IMR-90 (cell line): ENCODE results near the gene MIA2. TPM values are rescaled to one million over a fixed set of nuclear protein-coding genes. Genes with fewer than 3 reads are reported as not detected.

Experiments
- ATAC-seq: fragments of 200-7000 bp; cut with Tn5 transposase; 2 replicates; pipeline ENCODE4 v1.9.1; 2020; ENCODE audit warnings: low read depth, mild to moderate bottlenecking, moderate library complexity
- BruUV-seq: library from RNA; stranded (reverse); fragments of 400-500 nt; replicated peaks from 2 replicates; lab custom pipeline; 2021; lab: Mats Ljungman, UMichigan
- CTCF ChIA-PET: fragments of 300-600 bp; formaldehyde crosslinking; extraction: SDS; loops from one replicate; lab custom pipeline; 2021; ENCODE audit warnings: antibody characterized with exemption; lab: Yijun Ruan, JAX
- POLR2A ChIA-PET: fragments of 300-600 bp; sonication (Branson Sonifier 250); formaldehyde crosslinking; loops from one replicate; lab custom pipeline; 2022; ENCODE audit warnings: antibody characterized with exemption; ENCODE audit not compliant: unreplicated experiment; lab: Charles Lee
- DNase-seq: peaks from one replicate; pipeline ENCODE4 v3.0.0; 2013
- H2AFZ ChIP-seq: replicated peaks from 2 replicates; pipeline ENCODE3; 2013; ENCODE audit warnings: low read length, mild to moderate bottlenecking; ENCODE audit not compliant: poor library complexity
- H2AK5ac ChIP-seq: 2 replicates; pipeline ENCODE4 v1.6.1; 2013; ENCODE audit warnings: low read depth, low read length, inconsistent platforms
- H2AK9ac ChIP-seq: replicated peaks from 2 replicates; pipeline ENCODE3; 2013; ENCODE audit warnings: mild to moderate bottlenecking, low read depth, low read length, moderate library complexity; ENCODE audit not compliant: poor library complexity
- H2BK120ac ChIP-seq: 2 replicates; pipeline ENCODE4 v1.6.1; 2013; ENCODE audit warnings: low read depth, low read length, inconsistent platforms
- H2BK15ac ChIP-seq: 3 replicates; pipeline ENCODE4 v1.6.1; 2013; ENCODE audit warnings: low read depth, low read length, inconsistent platforms
- H2BK20ac ChIP-seq: 2 replicates; pipeline ENCODE4 v1.6.1; 2013; ENCODE audit warnings: low read depth, mild to moderate bottlenecking, inconsistent platforms, low read length, moderate library complexity
- H2BK5ac ChIP-seq: 2 replicates; pipeline ENCODE4 v1.6.1; 2013; ENCODE audit warnings: mild to moderate bottlenecking, low read depth, low read length, inconsistent platforms; ENCODE audit not compliant: poor library complexity, severe bottlenecking
- H3K14ac ChIP-seq: replicated peaks from 2 replicates; pipeline ENCODE4 v1.6.1; 2013; ENCODE audit warnings: low read depth, low read length, inconsistent platforms
- H3K18ac ChIP-seq: 2 replicates; pipeline ENCODE4 v1.6.1; 2013; ENCODE audit warnings: low read depth, low read length, control low read depth
- H3K23ac ChIP-seq: 2 replicates; pipeline ENCODE4 v1.6.1; 2013; ENCODE audit warnings: low read depth, low read length, inconsistent platforms
- H3K27ac ChIP-seq: 2 replicates; pipeline ENCODE4 v1.5.1; 2013; ENCODE audit warnings: mild to moderate bottlenecking, control low read depth, low read length; ENCODE audit not compliant: insufficient read depth
- H3K27me3 ChIP-seq: 2 replicates; pipeline ENCODE4 v1.6.1; 2013; ENCODE audit warnings: low read length; ENCODE audit not compliant: control insufficient read depth, insufficient read depth
- H3K36me3 ChIP-seq: 2 replicates; pipeline ENCODE4 v1.6.1; 2013; ENCODE audit warnings: low read length, mixed read lengths; ENCODE audit not compliant: control insufficient read depth, insufficient read depth
- H3K4ac ChIP-seq: 2 replicates; pipeline ENCODE4 v1.6.1; 2013; ENCODE audit warnings: low read depth, low read length, inconsistent platforms
- H3K4me1 ChIP-seq: 2 replicates; pipeline ENCODE4 v1.6.1; 2013; ENCODE audit warnings: low read length, mixed read lengths; ENCODE audit not compliant: control insufficient read depth, insufficient read depth
- H3K4me2 ChIP-seq: 2 replicates; pipeline ENCODE4 v1.6.1; 2013; ENCODE audit warnings: low read depth, mild to moderate bottlenecking, control low read depth, low read length, moderate library complexity
- H3K4me3 ChIP-seq: 2 replicates; pipeline ENCODE4 v1.5.1; 2013; ENCODE audit warnings: low read depth, mild to moderate bottlenecking, control low read depth, low read length, moderate library complexity; ENCODE audit not compliant: insufficient read depth
- H3K56ac ChIP-seq: 2 replicates; pipeline ENCODE4 v1.6.1; 2013; ENCODE audit warnings: low read length, inconsistent platforms; ENCODE audit not compliant: insufficient read depth; ENCODE audit errors: extremely low read depth
- H3K79me1 ChIP-seq, 2 experiments: 2 replicates each; pipeline ENCODE4 v1.6.1; 2013; ENCODE audit warnings: low read length in 2 of 2, inconsistent platforms in 1 of 2, low read depth in 1 of 2
- H3K9ac ChIP-seq: 2 replicates; pipeline ENCODE4 v1.6.1; 2013; ENCODE audit warnings: low read depth, low read length, control low read depth
- H3K9me1 ChIP-seq: 2 replicates; pipeline ENCODE4 v1.6.1; 2013; ENCODE audit warnings: low read length, inconsistent platforms; ENCODE audit not compliant: insufficient read depth
- H3K9me3 ChIP-seq: 2 replicates; pipeline ENCODE4 v1.6.1; 2013; ENCODE audit warnings: low read length; ENCODE audit not compliant: control insufficient read depth, insufficient read depth
- H4K20me1 ChIP-seq: 2 replicates; pipeline ENCODE4 v1.6.1; 2013; ENCODE audit warnings: low read length, inconsistent platforms; ENCODE audit not compliant: insufficient read depth
- H4K5ac ChIP-seq: 2 replicates; pipeline ENCODE4 v1.6.1; 2013; ENCODE audit warnings: mild to moderate bottlenecking, low read depth, low read length, control low read depth
- H4K8ac ChIP-seq, 2 experiments: 2 replicates each; pipeline ENCODE4 v1.6.1; 2013; ENCODE audit warnings: low read depth in 2 of 2, low read length in 2 of 2, control low read depth in 1 of 2, inconsistent platforms in 1 of 2
- H4K91ac ChIP-seq: 2 replicates; pipeline ENCODE4 v1.6.1; 2013; ENCODE audit warnings: low read depth, low read length, inconsistent platforms; ENCODE audit not compliant: insufficient read depth
- POLR2A ChIP-seq: IDR thresholded peaks from 2 replicates; pipeline ENCODE4 v1.6.1; 2012; ENCODE audit warnings: mild to moderate bottlenecking, low read depth, low read length
- RAD21 ChIP-seq: IDR thresholded peaks from 2 replicates; pipeline ENCODE4 v1.6.1; 2012; ENCODE audit warnings: low read length, improper control_type of control experiment
- WGBS, 2 experiments: methylation state at CpG; one replicate each; pipeline versions ENCODE4 v1.1.5 to v1.1.7; 2013; ENCODE audit warnings: missing lambda C conversion rate in 2 of 2; ENCODE audit not compliant: insufficient read length in 1 of 2; ENCODE audit errors: extremely low coverage in 2 of 2; 5-methylcytosine and 5-hydroxymethylcytosine counted together
- dilution Hi-C: fragments of 300-500 bp; cut with HindIII; formaldehyde crosslinking; loops from one replicate; pipeline ENCODE4 v1.14.3; 2018; ENCODE audit warnings: low sequenced_read_pairs; ENCODE audit not compliant: unreplicated experiment
- in situ Hi-C: fragments of 300-500 bp; cut with MboI; formaldehyde crosslinking; loops from 3 replicates; pipeline ENCODE4 v1.14.3; 2019; ENCODE audit warnings: low sequenced_read_pairs, inconsistent platforms, mixed read lengths
- intact Hi-C: fragments of 100-400 bp; cut with micrococcal nuclease; formaldehyde crosslinking; loops from 2 replicates; pipeline ENCODE4 v1.10.0; 2022
- polyA plus RNA-seq, 3 experiments: library from polyadenylated mRNA; depleted of rRNA; stranded (reverse); fragments of >200 nt; gene quantifications; 2 replicates each; pipeline ENCODE4 v1.2.3, GENCODE V29; 2012; ENCODE audit warnings: low replicate concordance in 1 of 3
- total RNA-seq: library from RNA; depleted of rRNA; stranded (reverse); fragments of >200 nt; gene quantifications from 2 replicates; pipeline ENCODE4 v1.2.3, GENCODE V29; 2012

The MIA2 gene
- total and polyA plus RNA-seq, 2 of the 4 experiments (the other 2 are of a cell fraction) = 3.9 to 6.8 TPM

- no peak overlapping the region for H3K56ac ChIP-seq
- H2AK9ac ChIP-seq = no peak overlapping the region
- H3K79me1 ChIP-seq = peaks cover 4 to 7% of the 10 kb centered on the region in 2 experiments
- no peak overlapping the region for H2AK5ac ChIP-seq
- H2AFZ ChIP-seq = no peak overlapping the region
- H3K27me3 ChIP-seq = no peaks in the 10 kb centered on the region
- H3K4ac ChIP-seq = no peak overlapping the region
- no peaks in the 10 kb centered on the region for H3K4me1 ChIP-seq
- POLR2A ChIA-PET = no interaction called here
- peaks cover 16% of the 10 kb centered on the region for H3K36me3 ChIP-seq
- H3K27ac ChIP-seq = no peak overlapping the region
- DNase-seq = no peak
- no peak overlapping the region for H4K91ac ChIP-seq
- no TSS peak for BruUV-seq
- no CpG with 5 or more reads among the region's 4 CpGs for WGBS, 2 experiments
- no peak overlapping the region for H2BK120ac ChIP-seq
- CTCF ChIA-PET = no interaction called here
- dilution Hi-C loops = no loop called here
- TF ChIP-seq POLR2A (peak; percentile 12; the same call in 1 of the 2 replicates), RAD21 (no peak)
- H2BK20ac ChIP-seq = no peak overlapping the region
- 0 out of 2 replicates have a peak, but pooled peaks cover 3% of the 10 kb centered on the region for H3K9me1 ChIP-seq
- no peak overlapping the region for H3K14ac ChIP-seq
- no peak overlapping the region for H3K9ac ChIP-seq
- H3K23ac ChIP-seq = no peak overlapping the region
- no peak overlapping the region for H4K8ac ChIP-seq
- H4K20me1 ChIP-seq = peaks cover 10% of the 10 kb centered on the region
- H3K4me2 ChIP-seq = no peak overlapping the region
- no peak overlapping the region for H3K4me3 ChIP-seq
- no peak for ATAC-seq
- H2BK15ac ChIP-seq = no peak overlapping the region
- no peak overlapping the region for H3K18ac ChIP-seq
- intact Hi-C loops = no loop called here
- no peak overlapping the region for H4K5ac ChIP-seq
- H2BK5ac ChIP-seq = no peak overlapping the region
- in situ Hi-C loops = no loop called here
- H3K9me3 ChIP-seq = no peaks in the 10 kb centered on the region
Measured at GRCh38 chr14:39186941-39187525, 46.7 kb upstream of the MIA2 start.
